GF-D8 (cell line): Measurements from ENCODE around the gene RPS28.
"Not testable (repeated sequence)": the region's sequence is repeated elsewhere in the genome, so short reads cannot be mapped to it uniquely, and the experiment has no call there.

Experiments used
- DNase-seq: peaks from one replicate; lab custom pipeline; 2025; lab: John Stamatoyannopoulos, UW

RPS28 gene

DNA sequence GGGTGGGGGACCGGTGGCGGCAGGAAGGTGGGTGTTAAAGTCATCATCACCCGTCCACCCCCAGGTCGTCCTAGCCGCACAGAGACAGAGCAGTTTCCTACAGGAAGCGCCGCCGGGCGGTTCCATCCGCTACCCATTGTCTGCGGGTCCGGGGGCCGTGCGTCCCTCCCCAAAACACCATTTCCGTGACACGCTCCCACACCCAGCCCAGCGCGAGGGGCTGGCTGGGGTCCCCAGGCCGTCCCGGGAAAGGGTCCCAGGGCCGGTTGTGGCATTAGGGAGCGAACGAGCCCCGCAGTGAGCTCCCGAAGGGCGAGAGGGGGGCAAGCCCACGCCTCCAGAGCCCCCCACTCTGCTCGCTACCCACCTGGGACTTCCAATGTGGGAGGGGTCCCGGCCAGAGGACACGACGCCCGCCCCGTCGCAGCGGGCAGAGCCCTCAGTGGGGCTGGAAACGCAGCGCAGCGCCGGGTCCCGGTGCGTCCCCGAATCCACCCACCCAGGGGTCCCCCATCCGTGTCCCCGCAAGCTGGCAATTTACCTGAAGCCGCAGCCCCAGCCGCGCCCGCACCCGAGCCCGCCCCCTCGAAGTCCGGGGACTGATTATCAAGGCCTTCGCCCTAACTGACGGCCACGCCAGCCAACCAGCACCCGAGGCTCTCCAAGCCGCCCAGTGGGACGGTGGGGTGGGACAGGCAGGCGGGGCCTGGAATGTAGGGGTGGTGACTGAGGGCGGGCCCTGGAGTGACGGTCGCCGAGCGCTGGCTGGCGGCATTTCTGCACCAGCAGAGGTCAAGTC lies 21.6 kb downstream of the RPS28 start, which contains the start of gene KANK3:
Gene KANK3, minus strand, starts transcription at position 579 of the 799 bp plus-strand sequence. CDS start 5,434 bp downstream, outside the sequence.
- no peak for DNase-seq

DNA sequence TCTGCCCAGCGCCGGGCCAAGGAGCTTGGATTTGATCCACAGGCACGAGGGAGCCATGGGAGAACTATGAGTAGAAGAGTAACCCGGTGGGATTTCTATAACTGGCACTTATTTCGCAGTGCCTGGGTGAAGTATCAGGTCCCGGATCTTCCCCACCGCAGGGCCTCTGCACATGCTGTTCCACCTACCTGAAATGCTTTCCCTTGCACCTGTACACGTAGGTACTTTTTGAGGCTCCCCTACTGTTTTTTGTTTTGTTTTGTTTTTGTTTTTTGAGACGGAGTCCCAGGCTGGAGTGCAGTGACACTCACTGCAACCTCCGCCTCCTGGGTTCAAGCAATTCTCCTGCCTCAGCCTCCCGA lies 22.2 kb downstream of the RPS28 start:
- DNase-seq, result no peak

DNA sequence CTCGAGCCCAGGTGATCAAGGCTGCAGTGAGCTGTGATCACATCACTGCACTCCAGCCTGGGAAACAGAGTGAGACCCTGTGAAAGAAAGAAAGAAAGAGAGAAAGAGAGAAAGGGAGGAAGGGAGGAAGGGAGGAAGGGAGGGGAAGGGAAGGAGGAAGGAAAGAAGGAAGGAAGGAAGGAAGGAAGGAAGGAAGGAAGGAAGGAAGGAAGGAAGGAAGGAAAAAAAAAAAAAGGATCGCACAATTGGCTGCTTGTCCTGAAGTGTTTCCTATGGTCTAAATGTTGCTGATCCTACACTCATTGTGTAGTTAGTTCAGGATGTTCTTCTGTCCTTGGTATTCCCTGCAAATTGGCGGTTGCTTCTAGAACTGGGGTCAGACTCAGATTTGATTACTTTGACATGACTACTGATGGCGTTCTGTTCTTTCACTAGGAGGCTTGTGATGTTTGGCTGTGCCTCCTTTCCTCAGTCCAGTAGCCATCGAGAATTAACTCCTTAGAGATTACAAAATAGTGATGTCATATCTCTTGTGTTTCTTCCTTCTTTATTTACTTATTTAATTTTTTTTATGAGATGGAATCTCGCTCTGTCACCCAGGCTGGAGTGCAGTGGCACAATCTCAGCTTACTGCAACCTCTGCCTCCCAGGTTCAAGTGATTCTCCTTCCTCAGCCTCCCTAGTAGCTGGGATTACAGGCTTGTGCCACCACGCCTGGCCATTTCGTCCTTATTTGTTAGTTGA lies 28.5 kb downstream of the RPS28 start:
- DNase-seq, result not testable (repeated sequence)

DNA sequence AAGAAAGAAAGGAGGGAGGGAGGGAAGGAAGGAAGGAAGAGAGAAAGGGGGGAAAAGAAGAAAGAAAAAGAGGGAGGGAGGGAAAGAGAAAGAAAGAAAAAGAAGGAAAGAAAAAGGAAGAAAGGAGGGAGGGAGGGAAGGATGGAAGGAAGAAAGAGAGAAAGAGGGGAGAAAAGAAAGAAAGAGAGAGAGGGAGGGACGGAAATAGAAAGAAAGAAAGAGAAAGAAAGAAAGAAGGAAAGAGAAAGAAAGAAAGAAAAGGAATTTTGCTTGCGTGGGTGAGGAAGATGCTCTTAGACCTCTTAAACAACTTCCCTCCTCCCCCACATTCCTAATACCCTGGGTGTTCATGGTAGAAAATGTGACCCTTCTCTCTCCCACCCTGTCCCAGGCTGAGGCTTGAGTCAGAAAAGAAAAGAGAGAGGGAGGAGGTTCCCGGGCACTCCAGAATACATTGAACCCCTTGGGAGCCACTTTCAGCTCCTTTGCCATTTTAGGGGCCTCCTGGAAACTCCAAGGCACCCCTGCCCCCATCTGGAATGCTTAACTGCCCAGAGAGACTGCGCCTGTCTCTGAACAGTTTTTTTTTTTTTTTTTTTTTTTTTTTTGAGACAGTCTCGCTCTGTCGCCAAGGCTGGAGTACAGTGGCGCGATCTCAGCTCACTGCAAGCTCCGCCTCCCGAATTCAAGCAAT lies 31.0 kb downstream of the RPS28 start:
- DNase-seq, result no peak

DNA sequence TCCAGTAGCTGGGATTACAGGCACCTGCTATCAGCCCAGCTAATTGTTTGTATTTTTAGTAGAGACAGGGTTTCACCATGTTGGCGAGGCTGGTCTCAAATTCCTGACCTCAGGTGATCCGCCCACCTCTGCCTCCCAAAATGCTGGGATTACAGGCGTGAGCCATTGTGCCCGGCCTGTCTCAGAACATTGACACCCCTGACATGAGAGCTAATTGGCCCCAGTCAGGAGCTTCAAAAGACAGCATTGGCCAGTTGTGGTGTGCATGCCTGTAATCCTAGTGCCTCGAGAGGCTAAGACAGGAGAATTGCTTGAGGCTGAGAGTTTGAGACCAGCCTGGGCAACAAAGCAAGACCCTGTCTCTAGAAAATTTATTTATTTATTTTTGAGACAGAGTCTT lies 31.5 kb downstream of the RPS28 start:
- not testable (repeated sequence) for DNase-seq

DNA sequence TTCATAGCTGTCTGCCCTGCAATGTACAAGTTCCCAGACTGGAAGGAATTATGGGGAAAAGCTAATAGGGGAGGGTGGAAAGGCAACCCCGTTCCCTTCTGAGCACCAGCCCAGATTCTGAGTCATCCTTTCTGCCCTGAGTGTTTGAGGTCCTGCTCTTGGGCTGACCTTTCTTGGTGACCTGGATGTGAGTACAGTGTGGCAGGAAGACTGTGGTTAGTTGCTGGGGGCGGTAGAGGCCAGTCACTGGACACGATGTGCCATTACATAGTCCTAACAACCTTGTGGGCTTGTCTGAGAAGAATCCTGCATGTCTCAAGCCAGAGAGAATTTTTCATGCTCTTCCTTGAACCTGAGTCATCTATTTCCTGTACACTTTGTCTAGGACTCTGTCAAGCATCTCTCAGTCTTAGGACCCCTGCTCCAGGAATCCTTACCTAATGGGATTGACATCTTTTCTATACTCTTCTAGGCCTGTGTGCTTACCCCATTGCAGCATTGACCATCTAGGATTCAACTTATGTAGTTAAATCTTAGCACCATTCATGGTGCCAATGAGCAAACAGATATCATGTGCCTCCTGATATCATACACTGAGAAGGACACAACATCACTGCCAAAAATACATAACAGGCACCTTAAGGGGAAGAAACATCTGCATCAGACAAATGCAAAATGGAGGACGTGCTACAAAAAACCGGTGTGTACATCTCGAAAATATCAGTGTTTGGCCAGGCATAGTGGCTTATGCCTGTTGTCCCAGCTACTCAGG lies 34.5 kb downstream of the RPS28 start:
- no peak for DNase-seq

DNA sequence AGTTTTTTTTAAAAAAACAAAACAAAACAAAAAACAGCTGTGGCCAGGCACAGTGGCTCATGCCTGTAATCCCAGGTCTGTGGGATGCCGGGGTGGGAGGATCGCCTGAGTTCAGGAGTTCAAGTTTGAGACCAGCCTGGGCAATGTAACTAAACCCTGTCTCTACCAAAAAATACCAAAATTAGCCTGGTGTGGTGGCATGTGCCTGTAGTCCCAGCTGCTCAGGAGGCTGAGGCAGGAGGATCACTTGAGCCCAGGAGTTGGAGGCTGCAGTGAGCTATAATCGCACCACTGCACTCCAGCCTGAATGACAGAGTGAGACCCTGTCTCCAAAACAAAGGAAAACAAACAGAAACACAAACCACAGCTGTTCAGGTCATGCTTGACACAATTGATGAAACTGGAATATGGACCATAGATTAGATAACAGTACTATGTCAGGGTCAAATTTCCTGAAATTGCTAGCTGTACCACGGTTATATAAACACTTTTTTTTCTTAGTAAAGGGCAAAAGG lies 35.8 kb downstream of the RPS28 start:
- DNase-seq, result no peak

DNA sequence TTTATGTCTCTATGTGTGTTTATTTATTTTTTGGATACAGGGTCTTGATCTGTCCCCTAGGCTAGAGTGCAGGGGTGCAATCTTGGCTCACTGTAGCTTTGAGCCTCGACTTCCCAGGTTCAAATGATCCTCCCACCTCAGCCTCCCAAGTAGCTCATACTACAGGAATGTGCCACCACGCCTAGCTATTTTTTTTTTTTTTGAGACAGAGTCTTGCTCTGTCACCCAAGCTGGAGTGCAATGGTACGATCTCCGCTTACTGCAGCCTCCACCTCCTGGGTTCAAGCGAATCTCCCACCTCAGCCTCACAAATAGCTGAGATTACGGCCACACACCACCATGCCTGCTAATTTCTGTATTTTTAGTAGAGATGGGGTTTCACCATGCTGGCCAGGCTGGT lies 37.7 kb downstream of the RPS28 start:
- no peak for DNase-seq

DNA sequence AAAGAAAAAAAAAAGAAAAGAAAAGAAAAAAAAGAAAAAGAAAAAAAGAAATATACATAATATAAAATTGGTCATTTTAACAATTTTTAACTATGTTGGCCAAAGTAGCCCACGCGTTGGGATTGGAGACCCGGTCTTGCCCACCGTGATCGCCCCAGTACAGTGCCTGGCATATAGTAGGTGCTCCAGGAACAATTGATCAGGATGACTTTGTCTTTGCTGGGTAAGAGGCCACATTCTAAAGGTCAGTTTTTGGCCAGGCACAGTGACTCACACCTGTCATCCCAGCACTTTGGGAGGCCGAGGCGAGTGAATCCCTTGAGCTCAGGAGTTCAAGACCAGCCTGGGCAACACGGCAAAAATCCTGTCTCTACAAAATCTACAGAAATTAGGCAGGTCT lies 38.9 kb downstream of the RPS28 start:
- no peak for DNase-seq

DNA sequence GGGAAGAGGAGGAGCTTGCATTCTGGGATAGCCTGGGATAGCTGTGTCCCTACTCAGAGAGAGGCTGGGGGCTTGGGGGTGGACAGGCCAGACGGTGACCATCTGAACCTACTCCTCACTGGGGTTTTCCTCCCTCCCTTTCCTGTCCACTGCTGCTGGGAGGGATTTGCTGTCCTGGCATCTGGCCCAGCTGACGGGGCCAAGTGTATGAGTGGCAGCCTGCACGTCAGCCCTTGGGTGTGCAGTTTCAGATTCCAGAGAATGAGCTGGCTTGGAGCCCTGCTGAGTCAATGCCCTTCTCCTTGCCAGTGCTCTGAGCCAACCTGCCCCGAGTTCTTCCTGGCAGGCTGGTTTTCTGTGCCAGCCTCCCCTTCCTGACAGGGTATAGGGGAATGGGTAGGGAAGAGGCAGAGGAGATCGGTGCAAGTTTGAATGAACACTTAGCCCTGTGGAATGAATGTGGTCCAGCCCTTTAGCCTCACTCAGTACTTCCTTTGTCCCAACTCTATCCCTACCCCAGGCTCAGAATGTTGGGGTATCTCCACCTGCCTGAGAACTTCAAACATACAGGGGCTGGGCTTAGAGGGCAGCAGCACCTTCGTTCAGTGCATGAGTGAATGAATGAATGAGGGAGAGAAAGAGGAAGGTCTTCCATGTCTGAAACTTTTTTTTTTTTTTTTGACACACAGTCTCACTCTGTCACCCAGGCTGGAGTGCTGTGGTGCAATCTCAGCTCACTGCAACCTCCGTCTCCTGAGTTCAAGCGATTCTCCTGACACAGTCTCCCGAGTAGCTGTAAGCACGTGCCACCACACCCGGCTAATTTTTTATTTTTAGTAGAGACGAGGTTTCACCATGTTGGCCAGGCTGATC lies 40.9 kb downstream of the RPS28 start:
- DNase-seq, result no peak

DNA sequence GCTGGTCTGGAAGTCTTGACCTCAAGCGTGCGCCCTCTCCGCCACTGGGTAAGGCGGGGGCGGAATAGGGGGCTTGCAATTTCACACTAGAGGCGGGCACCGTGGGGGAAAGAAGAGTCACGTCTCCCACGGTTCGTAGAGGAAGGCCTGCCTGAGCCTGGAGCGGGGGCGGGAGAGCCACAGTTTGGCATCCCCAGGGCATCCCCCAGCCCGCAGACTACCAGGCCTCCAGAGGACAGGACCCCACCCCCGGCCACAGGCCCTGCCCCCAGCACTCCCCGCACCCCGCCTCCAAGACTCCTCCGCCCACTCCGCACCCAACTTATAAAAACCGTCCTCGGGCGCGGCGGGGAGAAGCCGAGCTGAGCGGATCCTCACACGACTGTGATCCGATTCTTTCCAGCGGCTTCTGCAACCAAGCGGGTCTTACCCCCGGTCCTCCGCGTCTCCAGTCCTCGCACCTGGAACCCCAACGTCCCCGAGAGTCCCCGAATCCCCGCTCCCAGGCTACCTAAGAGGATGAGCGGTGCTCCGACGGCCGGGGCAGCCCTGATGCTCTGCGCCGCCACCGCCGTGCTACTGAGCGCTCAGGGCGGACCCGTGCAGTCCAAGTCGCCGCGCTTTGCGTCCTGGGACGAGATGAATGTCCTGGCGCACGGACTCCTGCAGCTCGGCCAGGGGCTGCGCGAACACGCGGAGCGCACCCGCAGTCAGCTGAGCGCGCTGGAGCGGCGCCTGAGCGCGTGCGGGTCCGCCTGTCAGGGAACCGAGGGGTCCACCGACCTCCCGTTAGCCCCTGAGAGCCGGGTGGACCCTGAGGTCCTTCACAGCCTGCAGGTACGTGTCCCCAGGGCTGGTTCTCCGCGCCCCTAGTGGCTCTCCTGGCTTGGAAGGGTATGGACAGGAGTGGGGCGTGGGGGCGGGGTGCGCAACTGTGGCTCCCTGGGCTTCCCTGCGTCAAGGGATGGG lies 42.8 kb downstream of the RPS28 start, which contains the start of gene ANGPTL4:
Gene ANGPTL4, plus strand, starts transcription at position 353 of the 969 bp plus-strand sequence. Its CDS starts 167 bp downstream, at position 520.
- DNase-seq, result no peak

DNA sequence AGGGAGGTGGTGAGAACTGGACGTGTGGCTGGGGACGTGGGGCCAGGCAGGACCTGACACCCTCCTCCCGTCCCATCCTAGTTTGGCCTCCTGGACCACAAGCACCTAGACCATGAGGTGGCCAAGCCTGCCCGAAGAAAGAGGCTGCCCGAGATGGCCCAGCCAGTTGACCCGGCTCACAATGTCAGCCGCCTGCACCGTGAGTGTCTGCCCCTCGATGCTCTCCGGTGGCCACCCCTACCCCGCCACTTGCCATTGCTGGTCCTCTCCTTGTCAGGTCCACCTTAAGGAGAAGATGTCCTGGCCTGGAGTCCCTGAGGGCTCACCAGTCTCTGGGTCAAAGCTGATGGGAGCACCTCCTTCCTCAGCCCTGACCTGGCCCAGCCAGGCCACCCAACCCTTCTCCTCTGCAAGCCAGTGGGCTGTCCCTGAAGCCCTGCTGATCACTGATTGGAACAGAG lies 44.9 kb downstream of the RPS28 start:
- DNase-seq, result no peak

DNA sequence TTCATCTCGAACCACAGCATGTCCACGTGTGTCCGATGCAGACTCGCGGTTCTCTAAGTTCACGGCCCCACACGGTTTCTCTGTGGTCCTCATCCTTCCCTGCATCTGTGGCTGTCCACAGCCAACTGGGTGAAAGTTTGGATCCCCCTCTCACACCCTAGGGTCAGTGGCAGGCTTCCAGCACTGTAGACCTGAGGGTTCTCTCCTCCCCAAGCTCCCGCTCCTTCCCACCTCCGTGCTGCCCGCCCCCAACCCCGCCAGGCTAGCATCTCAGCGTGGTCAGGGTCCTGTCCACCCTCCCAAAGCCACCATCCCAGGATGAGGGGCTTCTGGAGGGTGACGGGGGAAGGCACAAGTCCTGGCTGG lies 45.6 kb downstream of the RPS28 start:
- no peak for DNase-seq

DNA sequence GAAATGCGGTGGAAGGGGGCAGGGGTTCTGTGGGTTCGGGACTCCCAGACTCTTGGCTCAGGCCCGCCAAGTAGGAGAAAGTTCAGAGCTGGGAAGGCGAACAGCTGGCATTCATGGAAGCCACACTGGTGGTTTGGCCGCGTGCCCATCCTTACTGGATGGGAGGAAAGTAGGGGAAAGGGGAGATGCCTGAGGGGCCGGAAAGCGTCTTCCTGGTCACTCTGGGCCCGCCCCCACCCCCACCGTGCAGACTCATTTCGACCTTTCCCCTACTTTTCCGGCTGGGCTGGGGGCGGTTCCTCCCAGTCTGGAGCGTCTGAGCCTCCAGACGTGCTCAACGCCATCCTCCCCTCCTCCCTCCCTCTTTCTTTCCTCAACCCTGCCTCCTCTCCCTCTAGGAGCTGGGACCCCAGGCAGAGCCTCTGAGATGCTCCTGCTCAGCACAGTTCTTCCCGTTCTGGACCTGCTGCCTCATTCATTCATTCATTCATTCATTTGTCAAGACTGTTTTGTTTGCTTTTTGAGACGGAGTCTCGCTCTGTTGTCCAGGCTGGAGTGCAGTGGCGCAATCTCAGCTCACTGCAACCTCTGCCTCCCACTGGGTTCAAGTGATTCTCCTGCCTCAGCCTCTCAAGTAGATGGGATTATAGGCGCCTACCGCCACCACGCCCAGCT lies 46.2 kb downstream of the RPS28 start:
- DNase-seq, result no peak

DNA sequence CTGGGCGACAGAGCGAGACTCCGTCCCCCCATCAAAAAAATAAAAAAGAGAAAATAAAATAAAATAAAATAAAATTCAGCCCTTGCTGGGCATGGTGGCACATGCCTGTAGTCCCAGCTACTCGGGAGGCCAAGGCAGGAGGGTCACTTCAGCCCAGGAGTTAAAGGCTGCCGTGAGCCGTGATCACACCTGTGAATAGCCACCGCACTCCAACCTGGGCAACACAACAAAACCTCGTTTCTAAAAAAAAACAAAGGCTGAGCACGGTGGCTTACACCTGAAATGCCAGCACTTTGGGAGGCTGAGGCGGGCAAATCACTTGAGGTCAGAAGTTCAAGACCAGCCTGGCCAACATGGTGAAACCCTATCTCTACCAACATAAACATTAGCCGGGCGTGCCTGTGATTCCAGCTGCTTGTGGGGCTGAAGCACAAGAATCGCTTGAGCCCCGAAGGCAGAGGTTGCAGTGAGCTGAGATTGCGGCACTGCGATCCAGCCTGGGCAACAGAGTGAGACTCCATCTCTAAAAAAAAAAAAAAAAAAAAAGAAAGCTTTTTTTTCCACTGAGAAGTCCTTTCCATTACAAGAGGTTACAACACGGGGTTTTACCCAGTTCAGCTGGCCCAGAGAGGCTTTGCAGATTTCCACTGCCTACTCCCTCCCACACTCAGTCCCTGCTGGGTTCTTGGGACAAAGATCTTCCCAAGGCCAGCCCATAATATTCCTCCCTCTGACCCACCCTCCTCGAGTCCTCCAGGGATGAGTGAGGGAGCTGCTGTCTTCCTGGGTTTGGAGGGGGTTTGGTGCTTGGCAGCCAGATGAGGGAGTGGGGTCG lies 49.1 kb downstream of the RPS28 start:
- DNase-seq, result no peak

DNA sequence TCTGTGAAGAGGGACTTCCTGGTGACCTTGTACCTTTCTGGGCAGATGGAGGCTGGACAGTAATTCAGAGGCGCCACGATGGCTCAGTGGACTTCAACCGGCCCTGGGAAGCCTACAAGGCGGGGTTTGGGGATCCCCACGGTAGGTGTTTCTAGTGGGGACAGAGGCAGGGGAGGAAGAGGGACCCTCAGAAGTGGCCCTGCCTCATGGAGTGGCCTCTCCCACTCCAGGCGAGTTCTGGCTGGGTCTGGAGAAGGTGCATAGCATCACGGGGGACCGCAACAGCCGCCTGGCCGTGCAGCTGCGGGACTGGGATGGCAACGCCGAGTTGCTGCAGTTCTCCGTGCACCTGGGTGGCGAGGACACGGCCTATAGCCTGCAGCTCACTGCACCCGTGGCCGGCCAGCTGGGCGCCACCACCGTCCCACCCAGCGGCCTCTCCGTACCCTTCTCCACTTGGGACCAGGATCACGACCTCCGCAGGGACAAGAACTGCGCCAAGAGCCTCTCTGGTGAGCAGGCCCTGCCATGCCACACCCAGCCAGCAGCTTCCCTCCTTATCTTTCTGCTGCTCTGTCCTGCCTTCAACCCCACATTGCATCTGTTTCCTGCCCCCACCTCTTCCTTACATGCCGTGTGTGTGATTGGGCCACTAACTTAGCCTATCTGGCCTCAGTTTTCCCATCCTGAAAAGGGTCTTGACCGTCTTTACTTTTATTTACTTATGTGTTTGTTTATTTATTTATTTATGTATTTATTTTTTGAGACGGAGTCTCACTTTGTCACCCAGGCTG lies 49.9 kb downstream of the RPS28 start:
- no peak for DNase-seq
